Cortex of kidney (tissue), 1 donor: ENCODE results near the gene PCED1A.

Source experiments
- DNase-seq: peaks from one replicate; lab custom pipeline; 2025; lab: John Stamatoyannopoulos, UW

Gene PCED1A

GRCh38 chr20:2804041-2804828 lies 36.2 kb downstream of the PCED1A start:
- DNase-seq, result no peak

DNA sequence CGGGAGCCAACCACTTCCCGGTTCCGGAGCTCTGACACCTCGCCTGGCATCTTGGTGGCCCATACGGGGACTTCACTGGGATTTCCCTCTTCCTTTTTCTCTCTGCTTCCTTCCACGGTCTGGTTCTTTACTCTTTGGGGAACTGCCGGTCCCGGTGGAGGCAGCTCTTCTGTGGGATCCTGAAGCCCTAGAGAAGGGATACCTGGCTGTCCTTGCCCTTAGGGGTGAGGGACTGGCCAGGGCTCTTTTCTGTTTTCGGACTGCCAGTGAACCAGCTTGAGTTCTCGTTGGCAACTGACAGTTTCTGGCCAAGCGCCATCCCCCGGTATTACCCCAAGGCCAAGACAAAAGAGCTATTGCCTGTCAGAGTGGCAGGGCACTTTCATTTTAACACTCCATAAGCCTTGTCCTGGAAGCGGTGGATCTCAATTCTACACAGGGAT lies 39.1 kb downstream of the PCED1A start:
- no peak for DNase-seq

- DNase-seq, result no peak
Measured at GRCh38 chr20:2800521-2801285, 39.8 kb downstream of the PCED1A start, which contains the start of gene CPXM1. Gene CPXM1, minus strand, starts transcription at chr20:2800627. Its CDS starts 55 bp downstream, at chr20:2800572.

DNA sequence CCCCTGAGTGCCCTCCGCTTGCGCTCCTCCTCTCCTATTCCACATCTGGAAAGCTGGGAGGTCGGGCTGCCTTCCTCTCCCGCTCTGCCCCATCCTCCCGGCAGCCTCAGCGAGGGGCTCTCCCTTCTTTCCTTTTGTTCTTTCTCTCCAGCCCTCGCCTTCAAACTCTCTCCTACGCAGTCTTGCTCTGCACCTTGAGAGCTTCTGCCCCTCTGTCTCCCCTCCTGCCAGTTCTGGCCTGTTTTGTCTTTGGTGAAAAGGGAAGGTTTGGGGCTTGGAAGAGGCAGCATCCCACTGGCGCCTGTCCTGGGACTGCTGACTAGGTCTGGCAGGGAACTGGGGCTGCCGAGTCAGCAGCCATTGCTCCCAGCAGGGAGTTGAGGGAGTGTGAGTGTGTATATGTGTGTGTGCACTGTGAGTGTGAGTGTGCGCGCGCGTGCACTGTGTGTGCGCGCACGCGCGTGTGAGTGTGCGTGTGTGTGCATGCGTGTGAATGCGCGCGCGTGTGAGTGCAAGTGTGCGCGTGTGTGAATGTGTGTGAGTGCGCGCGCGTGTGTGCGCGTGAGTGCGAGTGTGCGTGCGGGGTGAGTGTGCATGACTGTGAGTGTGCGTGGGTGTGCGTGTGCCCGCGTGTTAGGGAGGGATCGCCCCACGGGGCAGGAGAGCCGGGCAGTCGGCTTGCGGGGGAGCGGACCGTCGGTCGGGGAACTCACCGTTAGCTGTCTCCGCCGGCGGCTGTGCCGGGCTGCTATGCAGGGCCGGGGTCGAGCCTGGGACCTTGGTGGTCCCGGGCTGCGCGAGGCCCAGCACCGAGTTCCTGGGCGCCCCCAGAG lies 40.6 kb downstream of the PCED1A start:
- no peak for DNase-seq

DNA sequence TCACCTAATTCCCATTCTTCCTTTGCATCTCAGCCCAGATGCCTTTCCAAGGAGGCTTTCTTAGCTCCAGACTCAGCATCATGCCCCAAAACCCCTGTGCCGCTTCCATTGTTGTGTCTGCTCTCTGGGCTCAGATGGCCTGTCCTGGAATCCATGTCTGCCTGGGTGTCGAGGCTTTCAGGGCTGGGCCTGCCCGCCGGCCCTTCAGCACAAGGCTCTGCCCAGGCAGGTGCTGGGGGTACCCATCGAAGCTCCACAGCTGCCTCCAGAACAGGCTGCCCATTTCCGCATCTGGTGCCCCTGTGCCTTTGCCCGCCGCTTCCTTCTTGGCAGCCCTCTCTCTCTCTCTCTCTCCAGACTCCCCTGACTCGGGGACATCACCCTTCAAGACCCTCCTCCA lies 41.2 kb downstream of the PCED1A start:
- DNase-seq, result no peak

- DNase-seq, result no peak
Measured at GRCh38 chr20:2798814-2799213, 41.6 kb downstream of the PCED1A start.

- DNase-seq, result no peak
Measured at GRCh38 chr20:2798095-2798805, 42.2 kb downstream of the PCED1A start.

DNA sequence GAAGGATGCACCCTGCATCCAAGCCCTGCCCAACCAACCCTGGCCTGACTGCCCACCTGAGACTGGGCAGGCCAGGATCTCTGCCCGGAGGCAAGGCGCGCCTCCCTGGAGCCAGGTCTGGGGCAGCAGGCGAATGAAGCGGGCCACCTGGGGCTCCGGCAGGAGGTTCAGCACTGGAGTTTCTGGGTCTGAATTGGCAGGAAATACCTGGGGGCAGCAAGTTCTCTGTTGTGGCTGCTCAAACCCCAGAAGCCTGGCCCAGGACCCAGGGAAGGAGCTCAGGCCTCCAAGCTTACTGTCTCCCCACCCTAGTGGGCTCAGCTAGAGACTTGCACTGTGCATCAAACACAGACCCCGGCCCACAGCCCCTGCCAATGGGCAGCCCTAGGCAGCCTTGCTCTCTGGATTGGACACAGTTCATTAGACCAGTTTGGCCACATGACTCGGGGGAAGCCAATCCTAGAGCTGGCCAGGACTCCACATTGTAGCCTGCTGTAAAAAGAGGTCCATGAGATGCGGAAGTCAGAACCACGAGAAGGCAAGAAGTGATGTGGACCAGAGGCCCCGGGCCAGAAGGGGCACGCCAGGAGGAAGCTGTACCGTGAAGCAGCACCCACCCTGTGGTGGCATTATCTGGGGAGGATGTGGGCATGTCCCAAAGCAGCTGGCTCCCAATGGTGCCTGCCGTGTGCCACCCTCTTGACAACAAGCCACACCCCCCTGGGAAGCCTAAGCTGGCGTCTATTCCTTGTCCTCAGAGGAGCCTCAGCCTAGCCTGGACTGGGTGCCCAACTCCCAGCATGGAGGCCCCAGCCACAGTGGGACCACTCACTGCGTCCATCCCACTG lies 43.1 kb downstream of the PCED1A start:
- no peak for DNase-seq

- no peak for DNase-seq
Measured at GRCh38 chr20:2796011-2796660, 44.3 kb downstream of the PCED1A start.

DNA sequence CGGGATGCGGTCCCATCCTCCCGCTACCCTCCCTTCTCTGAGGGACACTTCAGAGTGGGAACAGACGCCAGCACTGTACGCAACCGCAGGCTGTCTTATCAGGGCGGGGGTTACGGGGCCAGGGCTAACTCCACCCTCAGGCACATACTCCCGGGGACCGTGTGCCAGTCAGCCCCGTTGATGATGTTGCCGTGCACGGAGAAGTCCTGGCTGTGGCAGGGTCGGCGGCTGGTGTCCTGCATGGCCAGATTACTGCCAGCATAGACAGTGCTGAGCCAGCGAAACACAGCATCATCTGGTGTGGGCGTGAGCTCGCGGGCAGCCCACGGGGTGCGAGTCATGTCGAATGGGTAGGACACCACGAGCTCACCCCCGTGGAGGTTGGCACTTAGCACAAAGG lies 45.0 kb downstream of the PCED1A start:
- no peak for DNase-seq

DNA sequence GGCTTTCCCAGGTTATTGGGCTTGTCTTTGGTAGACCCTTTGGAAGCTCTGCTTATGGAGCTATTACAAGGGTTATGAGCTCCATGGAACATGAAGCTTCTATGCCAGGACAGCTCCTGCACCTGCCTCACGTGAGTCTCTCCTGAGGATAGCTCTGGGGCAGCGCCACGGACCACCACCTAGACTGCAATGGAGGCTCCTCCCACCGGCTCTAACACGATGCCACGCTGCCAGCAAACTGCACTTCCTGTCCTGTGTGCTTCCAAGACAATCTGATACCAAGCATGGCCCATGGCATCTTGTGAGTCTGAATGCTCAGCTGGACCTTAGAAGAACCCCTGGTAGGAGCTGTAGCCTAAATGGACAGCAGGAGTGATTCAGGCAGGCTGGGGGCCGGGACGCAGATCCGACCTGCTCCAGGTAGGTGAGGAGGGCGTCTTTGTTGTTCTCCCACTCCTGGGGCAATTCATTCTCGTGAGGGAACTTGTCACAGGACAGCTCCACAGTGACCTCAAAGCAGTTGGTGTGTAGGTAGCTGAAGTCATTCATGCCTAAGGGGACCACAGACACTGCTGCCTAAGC lies 45.5 kb downstream of the PCED1A start:
- no peak for DNase-seq

DNA sequence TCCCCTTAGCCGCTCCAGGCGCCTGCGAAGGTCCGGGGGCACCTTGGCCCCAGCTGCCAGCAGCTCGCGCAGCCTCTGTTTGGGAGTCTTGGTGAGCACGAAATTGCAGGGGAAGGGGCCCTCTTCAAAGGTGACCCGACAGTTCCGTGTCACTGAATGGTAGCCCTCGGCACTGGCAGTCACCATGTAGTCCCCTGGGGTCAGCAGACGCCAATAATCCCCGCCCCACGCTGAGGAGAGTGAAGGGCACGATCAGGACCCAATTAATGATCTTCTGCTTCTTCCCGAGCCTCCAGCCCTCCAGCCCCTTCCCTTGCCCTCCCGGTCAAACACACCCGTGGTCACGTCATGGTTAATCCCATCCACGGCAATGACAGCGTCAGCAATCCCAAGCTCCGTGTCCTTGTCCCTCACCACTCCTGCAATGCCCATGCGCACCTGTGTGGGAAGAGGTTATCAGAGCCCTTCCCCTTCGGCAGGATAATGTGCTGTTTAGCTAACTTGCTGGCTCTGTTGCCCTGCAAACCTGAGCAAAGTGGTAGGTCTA lies 46.2 kb downstream of the PCED1A start:
- no peak for DNase-seq

DNA sequence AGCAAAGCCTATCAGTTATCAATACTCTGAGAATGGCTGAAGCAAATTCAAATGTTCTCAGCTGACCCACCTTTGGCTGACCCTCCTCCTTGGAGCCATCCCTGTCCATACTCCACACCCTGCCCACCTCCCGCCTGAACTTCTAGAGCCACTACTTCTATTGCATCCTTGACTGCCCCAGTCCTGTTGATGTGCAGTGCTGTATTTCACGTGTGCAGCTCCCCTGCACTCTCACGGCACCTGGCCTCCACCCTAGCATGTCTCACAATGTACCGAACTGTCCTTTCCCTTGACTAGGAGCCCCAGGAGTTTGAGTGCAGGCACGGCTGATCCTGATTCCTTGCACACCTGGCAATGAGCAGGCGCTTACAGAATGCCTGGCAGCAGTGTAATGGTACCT lies 47.0 kb downstream of the PCED1A start:
- DNase-seq, result no peak
